AG20443 (cell line): ENCODE measurements around the gene PRSS57.

Source experiments
- DNase-seq: peaks from one replicate; pipeline ENCODE4 v3.0.0; 2012; ENCODE audit warnings: low spot score, mixed read lengths

PRSS57 gene

DNA sequence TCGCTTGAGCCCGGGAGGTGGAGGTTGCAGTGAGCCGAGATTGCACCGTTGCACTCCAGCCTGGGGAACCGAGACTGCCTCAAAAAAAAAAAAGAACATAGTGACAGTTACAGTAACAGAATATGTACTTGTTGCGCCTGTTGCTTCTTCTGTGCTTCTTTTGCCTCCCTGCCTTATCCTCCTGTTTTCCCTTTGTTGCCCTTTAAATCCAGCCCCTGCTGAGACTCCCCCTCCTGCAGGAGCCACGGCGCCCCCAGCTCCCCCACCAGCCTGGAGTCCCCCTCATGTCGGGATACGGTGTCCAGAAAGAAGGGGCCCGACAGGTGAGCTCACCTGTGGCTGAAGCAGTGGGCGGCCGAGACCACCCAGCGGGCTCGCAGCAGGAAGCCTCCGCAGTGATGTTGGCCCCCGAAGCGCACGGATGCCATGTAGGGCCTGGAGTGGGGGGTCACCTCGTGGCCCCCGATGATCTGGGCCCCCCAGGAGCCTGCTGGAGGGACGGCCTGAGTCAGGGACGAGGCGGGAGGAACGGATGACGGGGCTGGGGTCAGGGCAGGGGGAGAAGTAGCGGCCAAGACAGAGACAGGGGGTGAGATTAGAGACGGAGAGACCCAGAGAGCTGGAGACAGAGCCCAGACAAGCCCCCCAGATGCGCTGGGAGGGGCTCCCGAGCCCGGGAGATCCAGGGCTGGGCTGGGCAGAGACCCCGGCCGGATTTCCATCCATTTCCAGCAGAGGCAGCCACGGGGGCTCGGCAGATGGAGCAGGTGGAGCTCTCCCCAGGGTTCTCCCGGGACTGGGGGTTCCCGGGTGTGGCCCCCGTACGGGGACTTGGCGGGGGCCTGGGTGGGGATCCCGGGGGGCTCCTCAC lies 536 bp downstream of the PRSS57 start:
- DNase-seq, result no peak

DNA sequence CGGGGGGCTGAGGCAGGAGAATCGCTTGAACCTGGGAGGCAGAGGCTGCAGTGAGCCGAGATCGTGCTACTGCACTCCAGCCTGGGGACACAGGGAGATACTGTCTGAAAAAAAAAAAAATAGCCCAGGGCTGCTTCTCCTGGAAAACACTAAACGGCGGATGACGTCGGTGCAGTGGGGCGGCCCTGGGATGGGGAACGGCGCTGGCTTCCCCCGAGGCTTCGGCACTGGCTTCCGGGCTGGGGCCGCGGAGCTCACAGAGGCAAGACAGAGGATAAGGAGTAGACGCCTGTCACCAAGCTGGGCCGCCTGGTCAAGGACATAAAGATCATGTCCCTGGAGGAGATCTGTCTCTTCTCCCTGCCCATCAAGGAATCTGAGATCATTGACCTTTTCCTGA lies 5.0 kb downstream of the PRSS57 start:
- no peak for DNase-seq

DNA sequence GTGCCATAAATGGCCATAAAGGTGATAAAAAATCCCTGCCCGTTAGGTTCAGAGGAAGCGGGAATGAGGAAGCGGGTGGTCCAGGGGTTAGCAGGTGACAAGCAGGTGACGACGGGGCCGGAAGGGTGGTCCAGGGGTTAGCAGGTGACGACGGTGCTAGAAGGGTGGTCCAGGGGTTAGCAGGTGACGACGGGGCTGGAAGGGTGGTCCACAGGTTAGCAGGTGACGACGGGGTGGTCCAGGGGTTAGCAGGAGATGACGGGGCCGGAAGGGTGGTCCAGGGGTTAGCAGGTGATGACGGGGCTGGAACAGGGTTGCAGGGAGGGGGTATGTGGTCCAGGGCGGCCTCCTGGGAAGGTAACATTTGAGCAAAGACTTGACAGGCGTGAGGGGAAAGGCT lies 6.3 kb downstream of the PRSS57 start:
- no peak for DNase-seq

DNA sequence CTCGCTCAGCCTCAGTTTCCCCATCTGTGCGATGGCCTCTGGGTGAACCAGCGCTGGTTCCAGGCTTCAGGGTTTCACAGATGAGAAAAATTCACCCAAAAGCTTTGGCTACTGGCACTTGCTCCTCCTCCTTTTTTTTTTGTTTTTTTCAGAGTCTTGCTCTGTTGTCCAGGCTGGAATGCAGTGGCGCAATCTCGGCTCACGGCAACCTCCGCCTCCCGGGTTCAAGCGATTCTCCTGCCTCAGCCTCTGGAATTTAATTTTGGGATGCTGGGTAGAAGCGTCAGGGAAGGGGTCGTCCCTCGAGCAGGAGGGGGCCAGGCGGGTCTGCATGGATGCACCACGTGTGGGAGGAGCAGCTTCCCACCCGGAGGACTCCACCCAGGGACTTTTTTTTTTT lies 7.0 kb downstream of the PRSS57 start:
- DNase-seq, result no peak

DNA sequence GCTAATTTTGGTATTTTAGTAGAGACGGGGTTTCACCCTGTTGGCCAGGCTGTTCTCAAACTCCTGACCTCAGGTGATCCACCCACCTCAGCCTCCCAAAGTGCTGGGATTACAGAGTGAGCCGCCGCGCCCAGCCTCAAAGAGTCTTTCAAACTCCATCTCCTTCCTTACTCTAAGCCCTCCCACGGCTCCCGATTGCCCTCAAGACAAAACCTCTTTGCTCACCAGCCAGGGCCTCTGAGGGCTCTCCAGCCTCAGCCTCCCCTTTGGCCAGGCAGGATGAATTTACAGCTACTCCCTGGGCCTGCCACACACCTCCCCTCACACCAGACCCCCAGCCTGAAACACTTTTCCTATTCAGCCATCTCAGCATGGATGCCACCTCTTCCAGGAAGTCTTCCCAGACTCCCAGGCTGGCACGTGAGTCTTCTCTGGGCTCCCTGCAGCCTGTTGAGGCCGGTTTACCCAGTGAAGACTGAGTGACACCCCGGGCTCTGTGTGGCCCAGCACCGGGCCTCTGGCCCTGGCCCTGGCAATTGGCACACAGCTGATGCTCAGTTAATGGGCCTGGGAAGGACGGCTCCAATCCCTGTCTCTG lies 7.6 kb downstream of the PRSS57 start:
- DNase-seq, result no peak

DNA sequence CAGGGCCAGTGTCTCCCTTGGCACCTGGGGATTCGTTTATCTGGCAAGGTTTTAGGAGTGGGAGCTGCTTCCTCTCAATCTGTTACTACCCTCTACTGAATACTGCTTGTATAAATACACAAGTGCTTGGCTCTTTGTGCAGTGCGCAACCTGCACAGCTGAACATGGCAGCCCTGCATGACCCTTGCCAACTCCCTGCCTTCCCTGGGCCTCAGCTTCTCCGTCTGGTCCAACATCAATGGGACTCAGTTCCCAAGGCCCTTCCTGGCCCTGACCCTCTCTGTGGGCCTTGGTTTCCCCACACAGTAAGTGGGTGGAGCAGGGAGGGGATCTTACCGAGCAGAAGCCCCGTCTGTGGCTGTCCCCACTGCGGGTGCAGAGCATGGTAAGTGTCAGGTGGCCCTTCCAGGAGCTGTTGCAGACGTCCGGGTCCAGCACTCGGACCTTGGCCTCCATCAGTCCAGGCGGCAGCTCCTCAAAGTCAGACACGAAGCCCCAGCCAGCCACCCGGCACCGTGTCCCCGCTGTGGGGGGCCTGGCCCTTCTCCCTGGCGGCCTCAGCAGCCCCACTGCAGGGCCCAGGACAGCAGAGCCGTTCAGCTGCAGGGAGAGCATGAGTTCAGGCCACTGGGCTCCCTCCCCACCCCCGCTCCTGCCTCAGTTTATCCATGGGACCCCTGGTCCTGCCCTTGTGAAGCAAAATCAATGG lies 8.5 kb downstream of the PRSS57 start:
- no peak for DNase-seq

DNA sequence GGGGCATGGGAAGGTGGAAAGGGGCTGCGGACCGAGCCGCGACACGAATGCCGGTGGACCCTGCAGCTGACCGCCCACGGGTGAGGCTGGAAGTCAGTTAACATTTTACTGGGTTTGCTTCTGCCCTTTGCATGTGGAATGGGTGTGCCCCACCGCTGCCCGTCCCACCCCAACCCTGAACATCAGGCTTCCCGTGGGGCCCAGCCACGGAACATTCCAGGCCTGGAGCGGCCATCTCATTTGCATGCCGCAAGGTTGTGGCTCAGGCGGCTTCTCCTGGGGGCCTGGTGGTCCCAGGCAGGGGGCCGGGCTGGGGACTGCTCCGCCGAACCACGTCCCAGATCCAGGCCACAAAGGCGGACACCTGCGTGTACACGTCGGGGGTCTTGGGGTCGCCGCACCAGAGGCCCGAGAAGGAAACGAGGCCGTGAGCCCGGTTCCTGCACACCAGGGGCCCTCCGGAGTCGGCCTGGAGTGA lies 9.8 kb downstream of the PRSS57 start:
- no peak for DNase-seq

DNA sequence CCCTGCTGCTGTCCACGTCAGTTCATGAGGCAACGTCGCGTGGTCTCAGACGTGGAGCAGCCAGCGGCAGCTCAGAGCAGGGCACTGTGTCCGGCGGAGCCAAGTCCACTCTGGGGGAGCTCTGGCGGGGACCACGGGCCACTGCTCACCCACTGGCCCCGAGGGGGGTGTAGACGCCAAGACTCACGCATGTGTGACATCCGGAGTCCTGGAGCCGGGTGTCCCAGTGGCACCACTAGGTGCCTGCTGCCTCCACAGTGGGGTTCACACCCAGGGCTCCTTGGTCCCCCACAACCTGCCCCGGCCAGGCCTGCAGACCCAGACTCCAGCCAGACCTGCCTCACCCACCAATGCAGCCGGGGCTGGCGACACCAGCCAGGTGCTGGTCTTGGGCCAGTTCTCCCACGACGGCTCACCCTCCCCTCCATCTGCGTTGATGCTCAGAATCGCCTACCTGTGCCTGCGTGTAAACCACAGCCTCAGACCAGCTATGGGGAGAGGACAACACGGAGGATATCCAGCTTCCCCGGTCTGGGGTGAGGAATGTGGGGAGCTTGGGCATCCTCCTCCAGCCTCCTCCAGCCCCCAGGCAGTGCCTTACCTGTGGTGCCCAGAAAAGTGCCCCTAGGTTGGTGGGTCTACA lies 12.5 kb downstream of the PRSS57 start:
- no peak for DNase-seq

DNA sequence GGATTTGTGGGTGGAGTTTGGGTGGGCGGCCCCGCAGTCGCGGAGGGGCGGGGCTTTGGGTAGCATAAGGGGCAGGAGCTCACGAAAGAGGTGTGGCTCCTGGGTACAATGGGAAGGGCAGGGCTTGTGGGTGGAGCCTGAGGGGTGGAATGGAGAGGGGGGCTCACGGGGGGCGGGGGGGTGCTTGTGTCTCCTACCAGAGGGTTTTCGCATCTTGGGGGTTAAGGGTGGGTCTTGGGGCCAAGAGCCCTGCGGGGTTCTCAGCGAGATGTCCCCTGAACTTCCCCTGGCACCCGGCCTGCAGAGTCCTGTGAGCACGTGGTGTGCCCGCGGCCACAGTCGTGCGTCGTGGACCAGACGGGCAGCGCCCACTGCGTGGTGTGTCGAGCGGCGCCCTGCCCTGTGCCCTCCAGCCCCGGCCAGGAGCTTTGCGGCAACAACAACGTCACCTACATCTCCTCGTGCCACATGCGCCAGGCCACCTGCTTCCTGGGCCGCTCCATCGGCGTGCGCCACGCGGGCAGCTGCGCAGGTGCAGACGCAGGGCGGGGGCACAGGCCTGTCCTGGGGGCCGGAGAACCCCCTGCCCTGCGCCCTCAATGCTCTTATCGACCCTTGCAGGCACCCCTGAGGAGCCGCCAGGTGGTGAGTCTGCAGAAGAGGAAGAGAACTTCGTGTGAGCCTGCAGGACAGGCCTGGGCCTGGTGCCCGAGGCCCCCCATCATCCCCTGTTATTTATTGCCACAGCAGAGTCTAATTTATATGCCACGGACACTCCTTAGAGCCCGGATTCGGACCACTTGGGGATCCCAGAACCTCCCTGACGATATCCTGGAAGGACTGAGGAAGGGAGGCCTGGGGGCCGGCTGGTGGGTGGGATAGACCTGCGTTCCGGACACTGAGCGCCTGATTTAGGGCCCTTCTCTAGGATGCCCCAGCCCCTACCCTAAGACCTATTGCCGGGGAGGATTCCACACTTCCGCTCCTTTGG lies 13.9 kb downstream of the PRSS57 start:
- DNase-seq, result peak; percentile 93

DNA sequence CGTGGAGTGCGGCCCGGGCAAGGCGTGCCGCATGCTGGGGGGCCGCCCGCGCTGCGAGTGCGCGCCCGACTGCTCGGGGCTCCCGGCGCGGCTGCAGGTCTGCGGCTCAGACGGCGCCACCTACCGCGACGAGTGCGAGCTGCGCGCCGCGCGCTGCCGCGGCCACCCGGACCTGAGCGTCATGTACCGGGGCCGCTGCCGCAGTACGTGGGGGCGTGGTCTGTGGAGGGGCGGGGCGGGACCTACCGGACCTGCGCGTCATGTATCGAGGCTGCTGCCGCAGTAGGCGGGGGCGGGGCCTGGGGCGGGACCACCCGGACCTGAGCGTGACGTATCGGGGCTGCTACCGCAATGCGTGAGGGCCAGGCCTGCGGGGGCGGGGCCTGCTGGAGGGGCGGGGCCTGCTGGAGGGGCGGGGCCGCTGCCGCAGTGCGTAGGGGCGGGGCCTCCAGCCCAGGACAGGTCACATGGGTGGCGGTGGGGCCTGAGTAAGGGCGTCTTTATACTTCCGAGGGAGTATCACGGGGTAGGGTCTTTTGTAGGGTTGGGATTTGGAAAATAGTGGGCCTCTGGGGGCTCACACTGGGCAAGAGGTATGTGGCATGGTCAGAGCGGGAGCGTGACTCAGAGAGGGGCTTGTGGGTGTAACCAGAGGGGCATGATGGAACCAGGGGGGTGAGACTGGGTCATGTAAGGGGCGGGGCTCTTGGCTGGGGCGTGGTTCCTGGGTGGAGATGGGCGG lies 14.8 kb downstream of the PRSS57 start:
- DNase-seq, result peak; percentile 99

DNA sequence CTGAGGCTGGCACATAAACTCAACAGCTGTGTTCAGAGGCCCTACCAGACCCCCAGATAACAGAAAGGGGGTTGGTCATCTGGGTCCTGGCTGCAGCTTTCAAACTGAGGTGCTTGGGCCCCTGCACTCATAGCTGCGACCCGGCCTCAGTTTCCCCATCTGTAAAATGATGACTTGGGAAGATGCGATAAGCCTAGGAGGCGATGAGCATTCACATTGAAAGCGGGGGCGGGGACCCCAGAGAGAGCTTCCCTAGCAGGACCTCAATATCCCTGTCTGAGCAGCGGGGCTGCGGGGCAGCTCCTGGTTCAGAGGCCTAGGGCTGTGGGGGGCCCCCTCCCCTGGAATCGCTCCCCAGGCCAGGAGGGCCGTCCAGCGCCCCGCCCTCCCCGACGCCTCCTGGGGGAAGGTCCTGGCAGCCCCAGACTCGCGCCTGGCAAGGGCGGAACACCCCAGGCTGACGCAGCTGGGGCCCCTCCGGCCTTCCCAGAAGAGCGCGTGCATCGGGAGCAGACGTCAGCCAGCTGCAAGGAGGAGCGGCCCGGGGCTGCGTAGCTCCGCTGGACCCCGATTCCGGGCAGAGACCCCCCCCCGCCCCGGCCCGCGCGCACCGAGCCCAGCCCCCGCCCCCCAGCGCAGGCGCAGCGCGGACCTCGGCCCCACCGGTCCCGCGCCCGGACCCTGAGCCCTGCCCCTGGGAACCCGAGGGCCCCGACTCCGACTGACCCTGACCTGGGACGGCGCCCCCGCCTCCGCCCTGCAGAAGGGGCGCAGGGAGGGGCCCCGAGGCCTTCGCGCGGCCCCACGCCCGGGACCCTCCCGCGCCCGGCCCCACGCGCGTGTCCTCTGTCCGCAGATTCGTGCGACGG lies 15.6 kb downstream of the PRSS57 start:
- DNase-seq, result peak; percentile 77

DNA sequence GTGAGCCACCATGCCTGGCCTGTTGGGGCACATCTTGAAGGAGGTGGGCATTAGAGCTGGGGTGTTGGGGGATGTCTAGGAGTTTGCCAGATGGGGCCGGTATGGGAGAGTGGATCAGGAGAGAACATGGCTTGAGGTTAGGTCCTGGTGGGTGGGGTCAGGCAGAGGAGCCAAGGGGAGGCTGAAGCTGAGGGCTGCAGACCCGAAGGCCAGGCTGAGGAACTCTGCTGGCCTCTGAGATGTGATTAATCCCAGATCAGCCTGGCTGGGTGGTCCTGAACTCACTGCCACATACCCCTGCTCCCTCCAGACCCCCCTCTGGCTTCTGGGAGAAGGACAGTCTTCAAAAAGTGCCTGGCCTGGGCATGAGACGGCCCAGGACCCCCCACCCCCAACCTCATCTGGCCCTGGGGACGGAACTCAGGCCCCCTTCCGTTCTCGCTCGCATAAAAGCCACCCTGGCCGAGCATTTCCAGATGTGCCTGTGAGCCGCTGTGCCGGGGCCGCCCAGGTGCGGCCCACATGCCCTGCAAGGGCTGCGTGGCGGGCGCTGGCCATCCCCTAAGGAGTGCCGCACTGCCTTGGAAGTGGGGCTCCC lies 16.4 kb downstream of the PRSS57 start:
- no peak for DNase-seq

DNA sequence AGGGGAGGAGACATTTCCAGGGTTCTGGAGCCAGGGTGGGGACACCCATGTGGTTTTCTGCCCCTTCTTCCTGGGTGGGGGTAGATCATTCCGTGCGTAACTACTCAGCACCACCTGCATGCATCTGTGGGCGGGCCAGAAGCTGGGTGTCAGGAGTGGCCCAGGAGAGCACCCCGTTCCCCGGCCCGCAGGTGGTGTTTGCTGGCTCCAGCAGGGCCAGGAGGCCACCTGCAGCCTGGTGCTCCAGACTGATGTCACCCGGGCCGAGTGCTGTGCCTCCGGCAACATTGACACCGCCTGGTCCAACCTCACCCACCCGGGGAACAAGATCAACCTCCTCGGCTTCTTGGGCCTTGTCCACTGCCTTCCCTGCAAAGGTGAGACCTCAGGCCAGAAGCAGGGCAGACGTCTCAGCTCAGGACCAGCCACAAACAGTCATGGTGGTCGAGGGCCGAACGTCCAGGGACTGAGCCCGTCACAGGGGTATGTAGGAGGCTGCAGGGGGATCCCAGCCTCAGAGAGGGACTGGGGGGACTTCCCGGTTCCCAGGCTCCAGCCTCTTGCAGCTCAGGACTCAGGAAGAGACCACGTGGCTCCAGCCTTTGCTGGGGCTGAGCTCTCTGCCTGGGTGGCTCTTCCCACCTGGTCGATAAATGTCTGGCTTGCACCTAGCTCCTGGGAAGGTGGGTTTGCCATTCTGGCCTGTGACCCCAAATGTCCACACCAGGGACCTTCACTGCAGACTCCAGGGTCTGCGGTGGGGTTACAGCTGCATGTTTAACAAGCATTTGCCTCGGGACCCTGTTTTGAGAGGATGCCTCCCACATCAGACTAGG lies 17.4 kb downstream of the PRSS57 start:
- no peak for DNase-seq

DNA sequence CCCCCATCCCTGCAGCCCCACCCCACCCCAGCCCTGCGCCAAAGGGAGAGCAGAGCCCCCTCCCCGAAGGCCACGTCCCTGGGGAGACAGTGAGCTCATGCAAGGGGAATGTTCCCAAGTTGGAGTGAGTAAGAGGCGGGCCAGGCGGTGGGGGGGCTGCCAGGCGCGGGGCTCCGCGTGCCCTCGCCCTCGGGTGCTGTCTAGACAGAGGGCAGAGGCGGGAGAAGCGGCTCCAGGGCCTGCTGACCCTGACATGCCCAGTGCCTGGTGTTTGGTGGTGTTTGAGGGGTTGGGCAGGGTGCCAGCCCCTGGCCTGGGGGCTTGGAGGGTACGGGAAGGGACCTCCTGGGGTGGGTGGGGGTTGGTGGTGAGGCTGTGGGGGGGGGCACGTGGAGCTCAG lies 18.1 kb downstream of the PRSS57 start:
- DNase-seq, result peak; percentile 83

DNA sequence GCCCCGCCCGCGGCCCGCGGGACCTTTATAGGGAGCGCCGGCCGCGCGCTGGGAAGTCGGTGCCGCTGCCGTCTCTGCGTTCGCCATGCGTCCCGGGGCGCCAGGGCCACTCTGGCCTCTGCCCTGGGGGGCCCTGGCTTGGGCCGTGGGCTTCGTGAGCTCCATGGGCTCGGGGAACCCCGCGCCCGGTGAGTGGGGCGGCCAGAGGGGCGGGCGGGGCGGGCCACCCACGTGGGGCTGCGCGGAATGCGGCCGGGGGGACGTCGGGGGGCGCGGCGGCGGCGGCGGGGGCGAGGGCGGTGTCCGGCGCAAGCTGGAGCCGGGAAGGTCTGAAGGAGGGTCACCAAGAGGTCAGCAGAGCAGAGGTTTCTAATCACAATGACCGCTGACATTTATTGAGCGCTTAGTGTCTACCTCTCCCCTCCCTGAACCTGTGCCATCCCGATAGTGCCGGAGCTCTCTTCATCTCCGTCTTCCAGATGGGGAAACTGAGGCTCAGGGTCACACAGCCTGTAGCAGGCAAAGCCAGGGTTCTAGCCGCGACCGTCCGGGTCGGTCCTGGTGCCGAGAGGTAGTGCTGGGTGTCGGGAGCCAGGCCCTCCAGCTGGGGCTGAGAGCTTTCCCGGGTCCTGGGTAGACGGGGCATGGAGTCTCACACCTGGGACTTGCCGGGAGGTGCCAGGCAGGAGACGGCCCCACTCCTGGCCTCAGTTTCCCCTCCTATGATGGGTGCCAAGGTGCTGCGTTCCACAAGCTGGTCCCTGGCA lies 18.7 kb downstream of the PRSS57 start, which contains the start of gene FSTL3:
TSS of gene FSTL3 (plus strand) at position 54 of the 767 bp plus-strand sequence. CDS start at position 86, 32 bp downstream.
- peak; percentile 54 for DNase-seq

DNA sequence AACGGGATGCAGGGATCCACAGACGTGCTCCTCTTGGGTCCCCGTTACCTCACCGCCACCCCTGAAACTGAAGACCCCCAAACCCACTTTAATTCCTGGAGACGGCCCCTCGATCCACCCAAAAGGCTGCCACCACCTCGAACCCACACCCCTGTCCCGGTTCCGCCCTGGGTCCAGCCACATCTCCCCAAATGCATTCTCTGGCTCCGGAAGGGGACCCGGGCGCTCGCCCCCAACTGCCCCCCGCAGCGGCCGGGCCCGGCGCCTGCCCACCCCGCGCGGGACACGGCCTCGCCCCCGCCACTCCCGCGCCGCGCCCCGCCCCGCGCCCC lies 19.3 kb downstream of the PRSS57 start:
- DNase-seq, result no peak
